A549 (cell line): ENCODE measurements around the gene LRRC8C. TPM values are rescaled to one million over a fixed set of nuclear protein-coding genes. Genes with fewer than 3 reads are reported as not detected.

Source experiments
- ATAC-seq, 2 experiments: fragments of 200-7000 bp in 1 of 2; fragments of >200 bp in 1 of 2; cut with Nextera tagmentation in 1 of 2; cut with Tn5 transposase in 1 of 2; 3 replicates each; pipeline versions ENCODE4 v1.8.0 to v1.9.1; 2018 to 2020; ENCODE audit warnings: mild to moderate bottlenecking in 1 of 2, moderate library complexity in 1 of 2
- CTCF ChIA-PET: fragments of 300-600 bp; sonication (Branson Sonifier 250); formaldehyde crosslinking; extraction: SDS; loops from one replicate; lab custom pipeline; 2021; ENCODE audit warnings: antibody characterized with exemption, inconsistent platforms; lab: Yijun Ruan, JAX
- POLR2A ChIA-PET: fragments of 350-600 bp; formaldehyde crosslinking; extraction: SDS; loops from one replicate; lab custom pipeline; 2021; ENCODE audit warnings: antibody characterized with exemption, inconsistent platforms; lab: Yijun Ruan, JAX
- DNase-seq, 2 experiments: peaks; one replicate each; pipeline versions ENCODE4 v3.0.0 to v3.0.0-alpha.2; 2011 to 2016; ENCODE audit warnings: low read depth in 1 of 2, low spot score in 1 of 2
- FAIRE-seq: peaks from 2 replicates; lab custom pipeline; 2011; peaks lifted over from hg19 to GRCh38; lab: Jason Lieb, UNC
- H3K27ac ChIP-seq, 2 experiments: fragments of >200 bp; sonication (Bioruptor Twin); formaldehyde crosslinking; 3 replicates each; pipeline ENCODE4 v1.5.1; 2016 to 2017
- H3K4me1 ChIP-seq: fragments of >200 bp; sonication (Bioruptor Twin); formaldehyde crosslinking; 3 replicates; pipeline ENCODE4 v1.6.1; 2016
- H3K4me2 ChIP-seq: fragments of >200 bp; sonication (Bioruptor Twin); formaldehyde crosslinking; 3 replicates; pipeline ENCODE4 v1.6.1; 2016
- H3K4me3 ChIP-seq: fragments of >200 bp; sonication (Bioruptor Twin); formaldehyde crosslinking; 3 replicates; pipeline ENCODE4 v1.5.1; 2016
- H3K9me3 ChIP-seq: fragments of >200 bp; sonication (Bioruptor Twin); formaldehyde crosslinking; 3 replicates; pipeline ENCODE4 v1.6.1; 2016
- CBX2 ChIP-seq: fragments of 200-600 bp; sonication (generic); IDR thresholded peaks from 2 replicates; pipeline ENCODE4 v1.6.1; 2016; ENCODE audit warnings: low read depth, mild to moderate bottlenecking, borderline replicate concordance
- EHF ChIP-seq: fragments of 250-450 bp; sonication (Bioruptor Pico); IDR thresholded peaks from 2 replicates; pipeline ENCODE4 v1.5.0; 2020; ENCODE audit warnings: mild to moderate bottlenecking
- EHMT2 ChIP-seq: fragments of 200-600 bp; sonication (generic); IDR thresholded peaks from 2 replicates; pipeline ENCODE4 v1.6.1; 2016; ENCODE audit warnings: antibody characterized with exemption, low read depth, mild to moderate bottlenecking, moderate library complexity
- GATA3 ChIP-seq: IDR thresholded peaks from 2 replicates; pipeline ENCODE4 v1.6.1; 2012; ENCODE audit warnings: borderline replicate concordance
- HDAC2 ChIP-seq: fragments of 200-600 bp; sonication (generic); IDR thresholded peaks from 2 replicates; pipeline ENCODE4 v1.6.1; 2016
- HOXA7 ChIP-seq: fragments of 250-450 bp; sonication (Bioruptor Pico); IDR thresholded peaks from 2 replicates; pipeline ENCODE4 v1.5.0; 2020; ENCODE audit warnings: mild to moderate bottlenecking, moderate library complexity
- HOXB13 ChIP-seq: fragments of 250-450 bp; sonication (Bioruptor Pico); IDR thresholded peaks from 2 replicates; pipeline ENCODE4 v1.5.0; 2020; ENCODE audit warnings: low read depth, mild to moderate bottlenecking, moderate library complexity
- JUN ChIP-seq, 2 experiments: fragments of >200 bp; sonication (Bioruptor Twin); formaldehyde crosslinking; IDR thresholded peaks; 2 replicates in 1 of 2; 3 replicates in 1 of 2; pipeline ENCODE4 v1.6.1; 2016 to 2017
- JUNB ChIP-seq: fragments of >200 bp; sonication (Bioruptor Twin); formaldehyde crosslinking; IDR thresholded peaks from 2 replicates; pipeline ENCODE4 v1.6.1; 2016
- KDM1A ChIP-seq: fragments of 200-600 bp; sonication (generic); IDR thresholded peaks from 2 replicates; pipeline ENCODE4 v1.6.1; 2016; ENCODE audit warnings: low read depth, mild to moderate bottlenecking
- KDM5A ChIP-seq: fragments of 200-600 bp; sonication (generic); IDR thresholded peaks from 2 replicates; pipeline ENCODE4 v1.6.1; 2016; ENCODE audit warnings: antibody characterized with exemption, mild to moderate bottlenecking
- MAZ ChIP-seq: fragments of 150-350 bp; IDR thresholded peaks from 2 replicates; pipeline ENCODE4 v1.6.1; 2014; ENCODE audit warnings: antibody characterized with exemption, low read depth, low read length, borderline replicate concordance
- MYC ChIP-seq: IDR thresholded peaks from 2 replicates; pipeline ENCODE4 v1.6.1; 2012; ENCODE audit warnings: mild to moderate bottlenecking, inconsistent platforms, low read length, improper control_type of control experiment, borderline replicate concordance
- NFE2L2 ChIP-seq: fragments of 150-350 bp; conservative IDR thresholded peaks from 2 replicates; pipeline ENCODE4 v1.6.1; 2014; ENCODE audit warnings: low read length
- RNF2 ChIP-seq: fragments of 200-600 bp; sonication (generic); IDR thresholded peaks from 2 replicates; pipeline ENCODE4 v1.6.1; 2016; ENCODE audit warnings: low read depth, mild to moderate bottlenecking, antibody characterized with exemption, moderate library complexity, borderline replicate concordance
- SMC3 ChIP-seq: fragments of >200 bp; sonication (Bioruptor Twin); formaldehyde crosslinking; IDR thresholded peaks from 3 replicates; pipeline ENCODE4 v1.6.1; 2018; ENCODE audit warnings: inconsistent platforms
- SREBF2 ChIP-seq: fragments of 450-650 bp; IDR thresholded peaks from 2 replicates; pipeline ENCODE4 v1.6.1; 2014; ENCODE audit warnings: mild to moderate bottlenecking, moderate library complexity
- TFCP2L1 ChIP-seq: fragments of 250-450 bp; sonication (Bioruptor Pico); IDR thresholded peaks from 2 replicates; pipeline ENCODE4 v1.5.0; 2021; ENCODE audit warnings: mild to moderate bottlenecking
- ZC3H11A ChIP-seq: fragments of 450-650 bp; IDR thresholded peaks from 2 replicates; pipeline ENCODE4 v1.6.1; 2014; ENCODE audit warnings: antibody characterized with exemption, mild to moderate bottlenecking
- WGBS: methylation state at CpG from one replicate; pipeline ENCODE4 v1.1.6; 2017; ENCODE audit errors: missing lambda C conversion rate; 5-methylcytosine and 5-hydroxymethylcytosine counted together
- polyA plus RNA-seq, 4 experiments: library from polyadenylated mRNA; depleted of rRNA in 3 of 4; stranded (reverse); fragments of >200 nt; fragmentation: RNase III in 1 of 4; extraction: RNeasy Plus Mini Kit Qiagen cat#74134 plus additional on column Dnase treatment in 1 of 4; gene quantifications; 2 replicates in 3 of 4; 3 replicates in 1 of 4; pipeline ENCODE4 v1.2.3, GENCODE V29; 2011 to 2017
- TF ChIP-seq, protein P1 (sequence below): fragments of 250-450 bp; sonication (Bioruptor Pico); IDR thresholded peaks from 2 replicates; pipeline ENCODE4 v1.5.0; 2020; ENCODE audit warnings: low read depth, mild to moderate bottlenecking, moderate library complexity
- TF ChIP-seq, protein P2 (sequence below): fragments of >200 bp; sonication (Bioruptor Twin); formaldehyde crosslinking; IDR thresholded peaks from 3 replicates; pipeline ENCODE4 v1.6.1; 2016
- TF ChIP-seq, protein P3 (sequence below): fragments of 250-450 bp; sonication (Bioruptor Pico); IDR thresholded peaks from 2 replicates; pipeline ENCODE4 v1.5.0; 2021; ENCODE audit warnings: mild to moderate bottlenecking, moderate library complexity, borderline replicate concordance
- TF ChIP-seq, protein P4 (sequence below): fragments of >200 bp; sonication (Bioruptor Twin); formaldehyde crosslinking; IDR thresholded peaks from 3 replicates; pipeline ENCODE4 v1.5.1; 2016
- TF ChIP-seq, protein P5 (sequence below): IDR thresholded peaks from 2 replicates; pipeline ENCODE4 v1.6.1; 2012

Gene LRRC8C
- polyA plus RNA-seq, 2 of the 4 experiments (the other 2 are of a cell fraction) = 6.3 to 15.9 TPM

DNA sequence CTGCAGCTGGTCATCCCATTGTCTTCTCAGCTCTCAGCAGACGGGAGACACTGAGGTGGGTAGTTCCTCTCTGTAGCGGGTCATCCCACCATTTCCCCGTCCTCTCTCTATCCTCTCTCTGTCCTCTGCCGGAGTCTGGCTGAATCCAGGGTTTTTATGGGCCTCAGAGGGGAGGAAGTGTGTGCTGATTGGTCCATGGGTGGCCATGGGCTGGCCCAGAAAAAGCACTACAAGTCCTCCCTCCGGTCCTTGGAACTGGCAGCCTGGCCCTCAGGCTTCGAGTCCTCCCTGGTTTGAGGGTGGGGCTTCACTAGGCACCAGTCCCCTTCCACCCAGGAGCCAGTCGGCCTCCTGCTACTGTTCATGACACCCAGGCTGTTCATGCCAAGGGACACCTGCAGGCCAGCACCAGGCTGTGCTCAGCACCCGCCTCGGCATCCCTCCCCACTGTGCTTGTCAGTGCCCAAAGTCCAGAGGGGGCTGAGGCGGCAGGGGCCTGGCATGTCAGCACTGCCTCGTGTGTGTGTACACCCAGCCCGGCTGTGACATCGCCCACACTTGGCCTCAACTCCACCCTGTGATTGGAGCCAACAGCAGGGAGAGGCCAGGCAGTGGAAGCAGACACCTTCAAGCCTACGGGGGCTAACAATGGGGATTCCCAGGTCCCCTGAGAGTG is 23.0 kb upstream of the LRRC8C start:
- ChIA-PET POLR2A (no interaction called here), CTCF (interaction anchor here (0.8 to 2.0 kb wide), 3 partner anchors 11 to 153 kb away, joined by 3 to 6 read pairs (median 6); no protein-coding TSS in a partner anchor)
- Histone ChIP-seq H3K9me3 (no peaks in the 10 kb centered on the region), H3K4me2 (no peak overlapping the region), H3K4me3 (no peak overlapping the region), H3K4me1 (peaks cover 6% of the 10 kb centered on the region; the same call in 1 of the 3 replicates), H3K27ac (no peak overlapping the region)
- 85% methylated on average over 12 of the region's 14 CpGs for WGBS
- FAIRE-seq (no peak), ATAC-seq (peak in 1 of 2 experiments; percentile 22; a peak in 1 of 6 replicates), DNase-seq (no peak)
- TF ChIP-seq MAZ (no peak), ZC3H11A (no peak), SMC3 (no peak)
- TF ChIP-seq, protein P1, sequence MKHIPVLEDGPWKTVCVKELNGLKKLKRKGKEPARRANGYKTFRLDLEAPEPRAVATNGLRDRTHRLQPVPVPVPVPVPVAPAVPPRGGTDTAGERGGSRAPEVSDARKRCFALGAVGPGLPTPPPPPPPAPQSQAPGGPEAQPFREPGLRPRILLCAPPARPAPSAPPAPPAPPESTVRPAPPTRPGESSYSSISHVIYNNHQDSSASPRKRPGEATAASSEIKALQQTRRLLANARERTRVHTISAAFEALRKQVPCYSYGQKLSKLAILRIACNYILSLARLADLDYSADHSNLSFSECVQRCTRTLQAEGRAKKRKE (CRISPR knock-in tag) = no peak

DNA sequence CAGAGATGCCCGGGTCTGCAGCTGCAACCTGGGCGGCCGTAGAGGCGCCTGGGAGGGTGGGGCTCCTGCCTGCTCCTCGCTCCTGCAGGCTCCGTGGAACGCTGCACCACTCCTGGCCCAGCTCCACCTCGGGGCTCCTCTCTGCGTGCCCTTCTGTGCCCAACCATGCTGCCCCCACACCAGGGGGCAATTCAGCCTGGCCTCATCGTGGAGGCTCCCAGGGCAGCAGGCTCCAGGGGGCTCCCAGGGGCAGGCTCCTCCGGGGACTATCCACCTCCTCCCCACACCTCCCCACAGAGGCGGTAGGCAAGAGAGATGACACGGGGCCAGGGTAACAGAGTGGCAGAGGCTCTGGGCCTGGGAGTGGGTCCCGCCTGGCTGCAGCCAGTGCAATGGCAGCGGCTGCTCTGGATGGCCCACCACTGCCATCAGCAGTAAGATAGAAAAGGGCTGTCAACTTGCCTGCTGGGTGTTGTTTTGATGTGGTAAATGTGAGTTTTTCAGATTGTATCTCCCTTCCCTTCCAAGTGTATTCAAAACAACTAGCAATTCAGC is 22.4 kb upstream of the LRRC8C start:
- DNase-seq (no peak), FAIRE-seq (no peak), ATAC-seq (no peak)
- ChIA-PET POLR2A (no interaction called here), CTCF (no interaction called here)
- 72% methylated on average over 5 of the region's 15 CpGs for WGBS
- Histone ChIP-seq H3K27ac (no peak overlapping the region), H3K4me2 (no peak overlapping the region), H3K4me1 (peaks cover 6% of the 10 kb centered on the region; the same call in 1 of the 3 replicates), H3K9me3 (no peaks in the 10 kb centered on the region), H3K4me3 (no peak overlapping the region)
- TF ChIP-seq MYC (no peak), EHF (CRISPR knock-in tag) (no peak), HDAC2 (no peak), TFCP2L1 (CRISPR knock-in tag) (no peak), GATA3 (no peak), RNF2 (no peak), HOXA7 (CRISPR knock-in tag) (no peak), KDM5A (no peak), NFE2L2 (no peak), JUNB (no peak), CBX2 (no peak), JUN (IDR thresholded peaks at IDR 0.05) (no peak), EHMT2 (no peak), HOXB13 (CRISPR knock-in tag) (no peak)
- TF ChIP-seq, protein P2, sequence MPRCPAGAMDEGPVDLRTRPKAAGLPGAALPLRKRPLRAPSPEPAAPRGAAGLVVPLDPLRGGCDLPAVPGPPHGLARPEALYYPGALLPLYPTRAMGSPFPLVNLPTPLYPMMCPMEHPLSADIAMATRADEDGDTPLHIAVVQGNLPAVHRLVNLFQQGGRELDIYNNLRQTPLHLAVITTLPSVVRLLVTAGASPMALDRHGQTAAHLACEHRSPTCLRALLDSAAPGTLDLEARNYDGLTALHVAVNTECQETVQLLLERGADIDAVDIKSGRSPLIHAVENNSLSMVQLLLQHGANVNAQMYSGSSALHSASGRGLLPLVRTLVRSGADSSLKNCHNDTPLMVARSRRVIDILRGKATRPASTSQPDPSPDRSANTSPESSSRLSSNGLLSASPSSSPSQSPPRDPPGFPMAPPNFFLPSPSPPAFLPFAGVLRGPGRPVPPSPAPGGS = no peak
- TF ChIP-seq, protein P1 (CRISPR knock-in tag) = no peak

DNA sequence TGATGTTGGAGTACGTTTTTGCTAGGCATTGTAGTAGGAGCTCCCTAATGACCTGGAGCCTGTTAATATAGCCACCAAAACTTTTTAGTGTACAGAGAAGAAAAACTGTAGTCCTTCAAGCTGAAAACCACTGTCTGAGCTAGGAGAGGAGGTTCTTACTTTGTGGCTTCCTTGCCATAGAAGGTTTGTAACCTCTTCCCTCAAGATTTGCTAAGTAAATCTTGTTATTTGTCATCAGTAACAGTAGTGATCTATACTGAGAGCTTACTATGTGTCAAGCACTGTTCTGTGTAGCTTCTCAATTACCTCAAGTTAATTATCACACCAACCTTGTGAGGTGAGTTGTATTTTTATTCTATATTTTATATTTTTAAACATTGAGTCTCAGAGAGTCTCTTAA is 21.2 kb upstream of the LRRC8C start:
- Histone ChIP-seq H3K27ac (no peak overlapping the region), H3K4me1 (no peaks in the 10 kb centered on the region), H3K4me2 (no peak overlapping the region), H3K9me3 (no peaks in the 10 kb centered on the region), H3K4me3 (no peak overlapping the region)
- FAIRE-seq (no peak), DNase-seq (no peak), ATAC-seq (no peak)
- ChIA-PET CTCF (interaction anchor here (1.7 kb wide), 1 partner anchor 151 kb away, joined by 4 read pairs; no protein-coding TSS in a partner anchor), POLR2A (no interaction called here)
- 47% methylated on average over 1 of the region's 1 CpG for WGBS
- TF ChIP-seq, protein P3, sequence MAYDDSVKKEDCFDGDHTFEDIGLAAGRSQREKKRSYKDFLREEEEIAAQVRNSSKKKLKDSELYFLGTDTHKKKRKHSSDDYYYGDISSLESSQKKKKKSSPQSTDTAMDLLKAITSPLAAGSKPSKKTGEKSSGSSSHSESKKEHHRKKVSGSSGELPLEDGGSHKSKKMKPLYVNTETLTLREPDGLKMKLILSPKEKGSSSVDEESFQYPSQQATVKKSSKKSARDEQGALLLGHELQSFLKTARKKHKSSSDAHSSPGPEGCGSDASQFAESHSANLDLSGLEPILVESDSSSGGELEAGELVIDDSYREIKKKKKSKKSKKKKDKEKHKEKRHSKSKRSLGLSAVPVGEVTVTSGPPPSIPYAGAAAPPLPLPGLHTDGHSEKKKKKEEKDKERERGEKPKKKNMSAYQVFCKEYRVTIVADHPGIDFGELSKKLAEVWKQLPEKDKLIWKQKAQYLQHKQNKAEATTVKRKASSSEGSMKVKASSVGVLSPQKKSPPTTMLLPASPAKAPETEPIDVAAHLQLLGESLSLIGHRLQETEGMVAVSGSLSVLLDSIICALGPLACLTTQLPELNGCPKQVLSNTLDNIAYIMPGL = no peak
- no peak for TF ChIP-seq SREBF2
- no peak for TF ChIP-seq KDM1A
- no peak for TF ChIP-seq SMC3
- no peak for TF ChIP-seq JUN (IDR thresholded peaks at IDR 0.05)
- TF ChIP-seq, protein P4, sequence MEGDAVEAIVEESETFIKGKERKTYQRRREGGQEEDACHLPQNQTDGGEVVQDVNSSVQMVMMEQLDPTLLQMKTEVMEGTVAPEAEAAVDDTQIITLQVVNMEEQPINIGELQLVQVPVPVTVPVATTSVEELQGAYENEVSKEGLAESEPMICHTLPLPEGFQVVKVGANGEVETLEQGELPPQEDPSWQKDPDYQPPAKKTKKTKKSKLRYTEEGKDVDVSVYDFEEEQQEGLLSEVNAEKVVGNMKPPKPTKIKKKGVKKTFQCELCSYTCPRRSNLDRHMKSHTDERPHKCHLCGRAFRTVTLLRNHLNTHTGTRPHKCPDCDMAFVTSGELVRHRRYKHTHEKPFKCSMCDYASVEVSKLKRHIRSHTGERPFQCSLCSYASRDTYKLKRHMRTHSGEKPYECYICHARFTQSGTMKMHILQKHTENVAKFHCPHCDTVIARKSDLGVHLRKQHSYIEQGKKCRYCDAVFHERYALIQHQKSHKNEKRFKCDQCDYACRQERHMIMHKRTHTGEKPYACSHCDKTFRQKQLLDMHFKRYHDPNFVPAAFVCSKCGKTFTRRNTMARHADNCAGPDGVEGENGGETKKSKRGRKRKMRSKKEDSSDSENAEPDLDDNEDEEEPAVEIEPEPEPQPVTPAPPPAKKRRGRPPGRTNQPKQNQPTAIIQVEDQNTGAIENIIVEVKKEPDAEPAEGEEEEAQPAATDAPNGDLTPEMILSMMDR = no peak
- no peak for TF ChIP-seq MAZ
- TF ChIP-seq, protein P5, sequence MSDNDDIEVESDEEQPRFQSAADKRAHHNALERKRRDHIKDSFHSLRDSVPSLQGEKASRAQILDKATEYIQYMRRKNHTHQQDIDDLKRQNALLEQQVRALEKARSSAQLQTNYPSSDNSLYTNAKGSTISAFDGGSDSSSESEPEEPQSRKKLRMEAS = no peak
- TF ChIP-seq GATA3 = no peak
